Measurements from ENCODE around the gene HTT. TPM values are rescaled to one million over a fixed set of nuclear protein-coding genes. Genes with fewer than 3 reads are reported as not detected.

The HTT gene
- total and polyA plus RNA-seq, 2 of the 13 experiments (the other 11 are each of a cell fraction or from before 2014, with no cell fraction given): 17.5 to 19.5 TPM

DNA sequence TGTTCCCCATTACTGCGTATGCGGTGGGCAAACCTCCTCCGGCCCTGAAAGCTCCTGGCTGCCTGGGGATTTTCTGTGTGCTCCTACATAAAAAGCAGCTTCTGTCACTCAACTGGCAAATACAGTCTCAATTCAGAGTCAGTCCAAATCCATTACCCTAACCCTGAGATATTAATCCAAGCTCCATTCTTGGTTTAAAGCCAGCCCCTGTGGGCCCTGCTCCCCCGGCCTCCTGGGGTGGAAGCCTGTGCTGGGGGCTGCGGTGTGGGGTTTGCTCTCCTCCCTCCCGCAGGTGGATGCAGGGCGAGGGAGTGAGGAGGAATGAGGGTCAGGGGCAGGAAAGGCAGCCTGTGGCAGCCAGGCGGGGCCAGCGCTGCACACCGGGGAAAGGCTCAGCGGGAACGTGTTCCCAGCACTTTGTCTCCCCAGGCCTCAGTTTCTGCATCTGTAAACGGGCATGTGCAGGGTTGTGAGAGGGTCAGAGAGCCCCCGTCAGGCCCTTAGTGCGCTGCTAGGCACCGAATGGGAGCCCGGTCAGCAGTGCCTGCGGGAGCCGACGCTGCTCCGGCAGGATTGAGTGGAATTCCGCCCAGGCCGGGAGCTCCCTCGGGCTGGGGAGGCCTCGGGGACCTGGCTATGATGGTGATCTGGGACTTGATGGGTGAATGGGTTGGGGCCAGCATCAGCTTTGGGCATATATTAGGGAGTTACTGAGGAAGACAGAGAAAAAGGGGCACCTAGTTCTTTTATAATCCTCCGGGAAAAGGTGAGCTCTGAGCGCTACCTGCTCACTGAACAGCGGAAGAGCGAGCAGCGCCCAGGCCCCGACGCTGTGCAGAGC, 212.1 kb downstream of the HTT start (continued):
- no peak for TF ChIP-seq DNMT1 (CRISPR knock-in tag; IDR thresholded peaks at IDR 0.05)
- no peak for TF ChIP-seq NKX3-1 (CRISPR knock-in tag; IDR thresholded peaks at IDR 0.05)
- TF ChIP-seq, protein P1, sequence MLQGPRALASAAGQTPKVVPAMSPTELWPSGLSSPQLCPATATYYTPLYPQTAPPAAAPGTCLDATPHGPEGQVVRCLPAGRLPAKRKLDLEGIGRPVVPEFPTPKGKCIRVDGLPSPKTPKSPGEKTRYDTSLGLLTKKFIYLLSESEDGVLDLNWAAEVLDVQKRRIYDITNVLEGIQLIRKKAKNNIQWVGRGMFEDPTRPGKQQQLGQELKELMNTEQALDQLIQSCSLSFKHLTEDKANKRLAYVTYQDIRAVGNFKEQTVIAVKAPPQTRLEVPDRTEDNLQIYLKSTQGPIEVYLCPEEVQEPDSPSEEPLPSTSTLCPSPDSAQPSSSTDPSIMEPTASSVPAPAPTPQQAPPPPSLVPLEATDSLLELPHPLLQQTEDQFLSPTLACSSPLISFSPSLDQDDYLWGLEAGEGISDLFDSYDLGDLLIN (CRISPR knock-in tag; IDR thresholded peaks at IDR 0.05; ENCODE audit: borderline replicate concordance): no peak
- no peak for TF ChIP-seq NCOR1 (IDR thresholded peaks at IDR 0.05; ENCODE audit: borderline replicate concordance, low read length)
- no peak for TF ChIP-seq TEAD3 (CRISPR knock-in tag; optimal IDR thresholded peaks at IDR 0.05; ENCODE audit: borderline replicate concordance)
- no peak for TF ChIP-seq PAXIP1 (CRISPR knock-in tag; conservative IDR thresholded peaks at IDR 0.05)
- TF ChIP-seq ZNF326 (CRISPR knock-in tag; IDR thresholded peaks at IDR 0.05; ENCODE audit: borderline replicate concordance): no peak
- TF ChIP-seq IKZF4 (CRISPR knock-in tag; IDR thresholded peaks at IDR 0.05; ENCODE audit: borderline replicate concordance, low read depth, not compliant biosample characterization): no peak
- no peak for TF ChIP-seq NFATC3 (CRISPR knock-in tag; IDR thresholded peaks at IDR 0.05)
- TF ChIP-seq, protein P2, sequence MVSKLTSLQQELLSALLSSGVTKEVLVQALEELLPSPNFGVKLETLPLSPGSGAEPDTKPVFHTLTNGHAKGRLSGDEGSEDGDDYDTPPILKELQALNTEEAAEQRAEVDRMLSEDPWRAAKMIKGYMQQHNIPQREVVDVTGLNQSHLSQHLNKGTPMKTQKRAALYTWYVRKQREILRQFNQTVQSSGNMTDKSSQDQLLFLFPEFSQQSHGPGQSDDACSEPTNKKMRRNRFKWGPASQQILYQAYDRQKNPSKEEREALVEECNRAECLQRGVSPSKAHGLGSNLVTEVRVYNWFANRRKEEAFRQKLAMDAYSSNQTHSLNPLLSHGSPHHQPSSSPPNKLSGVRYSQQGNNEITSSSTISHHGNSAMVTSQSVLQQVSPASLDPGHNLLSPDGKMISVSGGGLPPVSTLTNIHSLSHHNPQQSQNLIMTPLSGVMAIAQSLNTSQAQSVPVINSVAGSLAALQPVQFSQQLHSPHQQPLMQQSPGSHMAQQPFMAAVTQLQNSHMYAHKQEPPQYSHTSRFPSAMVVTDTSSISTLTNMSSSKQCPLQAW (CRISPR knock-in tag; IDR thresholded peaks at IDR 0.05): no peak
- no peak for TF ChIP-seq HMGA1 (CRISPR knock-in tag; conservative IDR thresholded peaks at IDR 0.05)
- no peak for TF ChIP-seq PAF1 (CRISPR knock-in tag; IDR thresholded peaks at IDR 0.05)
- no peak for TF ChIP-seq NFAT5 (CRISPR knock-in tag; IDR thresholded peaks at IDR 0.05)
- no peak for TF ChIP-seq ZNF10 (CRISPR knock-in tag; IDR thresholded peaks at IDR 0.05; ENCODE audit: borderline replicate concordance, low read depth)

All from HepG2 (cell line).